Measurements from ENCODE around the gene PRR22. TPM values are rescaled to one million over a fixed set of nuclear protein-coding genes. Genes with fewer than 3 reads are reported as not detected.

Gene PRR22
- total RNA-seq, 1 experiment from 2014 or later: 0.47 TPM

Other genes starting within 250 kb of the PRR22 start
- gene TINCR, start 216.8 kb downstream of the PRR22 start, total RNA-seq (2014; rRNA removed; shearing (Covaris generic); ENCODE audit: low replicate concordance): 0.41 TPM in 1 of 2 replicates, not detected in the other
- gene SAFB2, start 162.0 kb downstream of the PRR22 start, total RNA-seq (2014; rRNA removed; shearing (Covaris generic); ENCODE audit: low replicate concordance): 2.0 and 12.9 TPM in 2 replicates
- gene SAFB, start 161.7 kb downstream of the PRR22 start, total RNA-seq (2014; rRNA removed; shearing (Covaris generic); ENCODE audit: low replicate concordance): 35.5 and 54.0 TPM in 2 replicates
- 71.3 and 130 TPM in 2 replicates for gene MICOS13, start 104.2 kb downstream of the PRR22 start, total RNA-seq (2014; rRNA removed; shearing (Covaris generic); ENCODE audit: low replicate concordance)
- 2.6 and 12.1 TPM in 2 replicates for gene HSD11B1L, start 103.7 kb downstream of the PRR22 start, total RNA-seq (2014; rRNA removed; shearing (Covaris generic); ENCODE audit: low replicate concordance)
- 598 and 658 TPM in 2 replicates for gene RPL36, start 94.5 kb downstream of the PRR22 start, total RNA-seq (2014; rRNA removed; shearing (Covaris generic); ENCODE audit: low replicate concordance)
- 210 and 213 TPM in 2 replicates for gene LONP1, start 64.6 kb downstream of the PRR22 start, total RNA-seq (2014; rRNA removed; shearing (Covaris generic); ENCODE audit: low replicate concordance)
- gene CATSPERD, start 64.1 kb downstream of the PRR22 start, total RNA-seq (2014; rRNA removed; shearing (Covaris generic); ENCODE audit: low replicate concordance): not detected in 2 replicates
- gene DUS3L, start 6.4 kb upstream of the PRR22 start, total RNA-seq (2014; rRNA removed; shearing (Covaris generic); ENCODE audit: low replicate concordance): 62.3 and 81.2 TPM in 2 replicates
- gene NRTN, start 20.3 kb upstream of the PRR22 start, total RNA-seq (2014; rRNA removed; shearing (Covaris generic); ENCODE audit: low replicate concordance): 15.0 and 16.7 TPM in 2 replicates
- gene FUT6, start 55.0 kb upstream of the PRR22 start, total RNA-seq (2014; rRNA removed; shearing (Covaris generic); ENCODE audit: low replicate concordance): not detected in 2 replicates
- gene FUT3, start 66.7 kb upstream of the PRR22 start, total RNA-seq (2014; rRNA removed; shearing (Covaris generic); ENCODE audit: low replicate concordance): not detected in 2 replicates
- gene FUT5, start 85.8 kb upstream of the PRR22 start, total RNA-seq (2014; rRNA removed; shearing (Covaris generic); ENCODE audit: low replicate concordance): not detected in 2 replicates
- 190 and 227 TPM in 2 replicates for gene NDUFA11, start 119.0 kb upstream of the PRR22 start, total RNA-seq (2014; rRNA removed; shearing (Covaris generic); ENCODE audit: low replicate concordance)
- gene VMAC, start 120.1 kb upstream of the PRR22 start, total RNA-seq (2014; rRNA removed; shearing (Covaris generic); ENCODE audit: low replicate concordance): 0.12 and 1.7 TPM in 2 replicates
- 0.32 and 6.1 TPM in 2 replicates for gene CAPS, start 129.5 kb upstream of the PRR22 start, total RNA-seq (2014; rRNA removed; shearing (Covaris generic); ENCODE audit: low replicate concordance)
- 28.9 and 36.3 TPM in 2 replicates for gene RANBP3, start 193.4 kb upstream of the PRR22 start, total RNA-seq (2014; rRNA removed; shearing (Covaris generic); ENCODE audit: low replicate concordance)